Measurements from ENCODE around the gene ACACB. TPM values are rescaled to one million over a fixed set of nuclear protein-coding genes. Genes with fewer than 3 reads are reported as not detected.
"Not testable (repeated sequence)": the region's sequence is repeated elsewhere in the genome, so short reads cannot be mapped to it uniquely, and the experiment has no call there.

The ACACB gene
- total RNA-seq, 1 donor from 2014 or later, result 0.59 TPM

GRCh38 chr12:109139360-109139759, 23.0 kb downstream of the ACACB start:
- DNase-seq (ENCODE audit: low read depth, low spot score), result no peak

DNA sequence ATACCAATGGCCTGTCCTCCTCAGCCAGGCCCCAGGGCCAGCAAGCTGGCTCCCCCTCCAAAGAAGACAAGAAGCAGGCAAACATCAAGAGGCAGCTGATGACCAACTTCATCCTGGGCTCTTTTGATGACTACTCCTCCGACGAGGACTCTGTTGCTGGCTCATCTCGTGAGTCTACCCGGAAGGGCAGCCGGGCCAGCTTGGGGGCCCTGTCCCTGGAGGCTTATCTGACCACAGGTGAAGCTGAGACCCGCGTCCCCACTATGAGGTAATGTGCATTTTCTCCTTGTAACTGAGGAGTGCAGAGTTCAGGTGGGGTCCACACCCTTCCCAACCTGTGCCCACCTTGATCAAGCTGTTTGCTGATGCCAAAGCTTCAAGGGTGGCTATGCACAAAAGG, 23.4 kb downstream of the ACACB start:
- no peak for DNase-seq (ENCODE audit: low read depth, low spot score)

DNA sequence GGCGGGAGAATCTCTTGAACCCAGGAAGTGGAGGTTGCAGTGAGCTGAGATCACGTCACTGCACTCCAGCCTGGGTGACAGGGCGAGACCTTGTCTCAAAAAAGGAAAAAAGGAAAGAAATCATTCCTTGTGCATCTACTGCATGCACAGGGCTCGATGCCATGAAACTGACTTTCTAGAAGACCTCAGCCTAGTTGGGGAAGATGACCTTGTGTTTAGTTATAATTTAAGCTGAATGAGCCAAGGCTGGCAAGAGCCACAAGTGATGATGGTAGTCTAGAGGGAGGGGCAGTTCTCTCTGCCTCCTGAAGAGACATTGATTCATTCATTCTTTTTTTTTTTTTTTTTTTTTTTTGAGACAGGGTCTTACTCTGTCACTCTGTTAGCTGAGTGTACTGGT, 24.2 kb downstream of the ACACB start:
- DNase-seq (ENCODE audit: low read depth, low spot score), result no peak

GRCh38 chr12:109144224-109144623, 27.8 kb downstream of the ACACB start:
- no peak for DNase-seq (ENCODE audit: low read depth, low spot score)

DNA sequence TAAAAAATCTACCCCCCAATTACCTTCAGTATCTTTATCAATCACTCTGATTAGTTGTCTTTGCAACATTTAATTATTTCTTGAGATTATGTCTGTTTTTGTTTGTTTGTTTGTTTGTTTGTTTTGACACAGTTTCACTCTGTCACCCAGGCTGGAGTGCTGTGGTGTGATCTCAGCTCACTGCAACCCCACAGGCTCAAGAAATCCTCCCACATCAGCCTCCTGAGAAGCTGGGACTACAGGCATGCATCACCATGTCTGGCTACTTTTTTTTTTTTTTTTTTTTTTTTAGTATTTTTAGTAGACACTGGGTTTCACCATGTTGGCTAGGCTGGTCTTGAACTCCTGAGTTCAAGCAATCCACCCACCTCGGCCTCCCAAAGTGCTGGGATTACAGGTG, 30.7 kb downstream of the ACACB start:
- DNase-seq (ENCODE audit: low read depth, low spot score), result not testable (repeated sequence)

GRCh38 chr12:109147954-109148353, 31.6 kb downstream of the ACACB start:
- DNase-seq (ENCODE audit: low read depth, low spot score), result no peak

DNA sequence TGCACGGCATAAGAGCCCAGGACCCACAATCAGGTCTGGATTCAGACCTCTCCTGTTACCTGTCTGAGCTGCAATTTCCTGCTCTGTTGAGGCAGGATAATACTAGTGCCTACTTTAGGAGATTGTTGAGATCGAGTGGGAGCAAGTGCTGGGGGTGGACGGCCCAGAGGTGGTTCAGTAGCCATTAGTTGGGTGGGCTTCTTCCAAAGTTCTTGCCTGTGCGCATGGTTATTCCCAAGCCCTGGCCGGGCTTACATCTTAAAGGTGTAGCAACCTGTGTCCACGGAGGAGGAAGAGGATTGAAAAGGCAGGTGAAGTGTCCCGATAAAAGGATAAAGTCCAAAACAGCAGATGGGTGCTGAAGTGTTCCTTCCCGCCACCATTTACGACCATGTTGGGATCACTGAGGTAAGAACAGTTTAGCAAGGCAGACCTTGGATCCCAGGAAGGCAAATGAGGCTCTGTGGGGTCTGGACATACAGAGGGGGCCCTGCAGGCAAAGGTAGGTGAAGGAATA, 33.8 kb downstream of the ACACB start:
- no peak for DNase-seq (ENCODE audit: low read depth, low spot score)

GRCh38 chr12:109151457-109151856, 35.1 kb downstream of the ACACB start:
- DNase-seq (ENCODE audit: low read depth, low spot score), result no peak

DNA sequence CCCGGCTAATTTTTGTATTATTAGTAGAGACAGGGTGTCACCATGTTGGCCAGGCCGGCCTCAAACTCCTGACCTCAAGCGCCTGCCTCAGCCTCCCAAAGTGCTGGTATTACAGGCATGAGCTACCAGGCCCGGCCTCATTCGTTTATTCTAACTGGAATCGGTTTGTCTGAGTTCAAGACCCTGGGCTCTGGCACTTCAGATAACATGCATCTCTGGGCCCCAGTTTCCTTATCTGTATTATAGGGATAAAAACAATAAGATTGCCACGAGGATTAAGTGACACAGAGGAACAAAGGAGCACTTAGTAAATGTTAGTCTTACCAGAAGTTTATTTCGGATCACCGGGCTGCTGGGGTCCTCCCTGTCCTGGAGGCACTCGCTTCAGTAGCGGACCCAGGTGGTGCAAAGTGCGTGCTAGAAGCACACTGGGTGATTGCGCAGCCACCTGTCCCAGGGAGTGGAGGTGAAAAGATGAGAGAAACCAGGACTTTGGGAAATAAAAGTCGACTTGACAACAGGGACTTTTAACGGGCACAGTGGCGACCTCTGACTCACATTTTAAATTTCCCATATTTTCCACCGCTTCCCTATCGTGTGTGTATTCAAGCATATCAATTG, 37.5 kb downstream of the ACACB start:
- no peak for DNase-seq (ENCODE audit: low read depth, low spot score)

DNA sequence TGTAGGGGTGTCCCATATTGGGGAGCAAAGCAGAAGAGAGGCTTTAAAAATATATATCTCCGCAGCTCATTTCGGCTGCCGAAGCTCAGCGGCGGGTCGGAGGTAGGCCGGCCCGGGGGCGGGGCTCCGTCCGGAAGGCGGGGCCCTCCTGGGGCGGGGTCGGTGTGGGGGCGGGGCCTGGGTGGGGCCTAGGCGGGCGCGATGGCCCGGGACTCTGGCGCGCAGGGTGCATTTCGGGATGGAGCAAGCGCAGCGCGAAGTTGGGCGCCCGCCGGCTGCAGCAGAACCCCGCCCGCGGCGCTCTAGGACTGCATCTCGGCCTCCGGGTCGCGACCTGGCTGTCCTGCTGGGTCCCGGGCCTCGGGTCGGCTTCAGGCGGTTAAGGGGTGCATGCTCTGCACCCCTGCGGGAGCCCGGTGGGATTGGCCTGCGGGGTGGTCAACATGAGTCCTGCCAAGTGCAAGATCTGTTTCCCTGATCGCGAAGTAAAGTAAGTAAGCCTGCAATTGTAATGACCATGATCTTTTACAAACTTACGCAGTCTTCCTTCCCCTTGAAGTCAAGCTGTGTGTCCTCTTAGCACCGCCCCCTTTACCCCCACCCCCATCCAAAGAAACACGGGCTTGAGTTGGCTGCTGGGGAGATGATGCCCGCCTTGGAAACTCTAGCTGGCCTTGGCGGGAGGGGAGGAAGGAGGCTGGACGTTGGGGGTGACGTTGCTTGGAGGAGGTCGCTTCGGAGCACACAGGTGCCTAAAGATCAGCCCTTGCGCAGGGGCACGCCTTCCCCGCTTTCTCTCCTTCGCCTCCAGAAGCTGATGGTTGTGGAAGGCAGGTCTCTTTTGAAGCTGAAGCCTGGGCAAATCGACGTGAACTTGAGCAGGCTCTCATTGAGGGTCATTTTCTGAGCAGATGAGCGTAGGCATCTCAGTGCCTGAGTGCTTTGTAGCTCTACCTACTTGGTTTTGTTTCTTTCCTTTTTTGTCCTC, 38.4 kb downstream of the ACACB start:
- DNase-seq (ENCODE audit: low read depth, low spot score), result no peak

- no peak for DNase-seq (ENCODE audit: low read depth, low spot score)
Measured at GRCh38 chr12:109156036-109156435, 39.6 kb downstream of the ACACB start.

GRCh38 chr12:109156586-109156985, 40.2 kb downstream of the ACACB start:
- DNase-seq (ENCODE audit: low read depth, low spot score), result no peak

DNA sequence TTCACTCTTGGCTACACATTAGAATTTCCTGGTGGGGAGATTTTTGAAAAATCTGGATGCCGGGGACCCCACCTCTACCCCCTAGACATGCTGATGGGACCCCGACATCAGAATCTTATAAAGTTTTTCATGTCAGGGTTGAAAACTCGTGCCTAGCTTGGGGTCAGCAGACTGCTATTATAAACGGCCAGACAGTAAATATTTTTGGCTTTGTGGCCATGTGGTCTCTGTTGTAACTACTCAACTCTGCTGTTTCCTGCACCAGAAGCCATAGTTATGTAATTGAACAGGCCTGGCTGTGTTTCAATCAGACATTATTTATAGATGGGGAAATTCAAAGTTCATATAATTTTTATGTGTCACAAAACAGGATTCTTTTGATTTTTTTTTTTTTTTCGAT, 41.6 kb downstream of the ACACB start:
- DNase-seq (ENCODE audit: low read depth, low spot score), result no peak

GRCh38 chr12:109160433-109160832, 44.0 kb downstream of the ACACB start:
- DNase-seq (ENCODE audit: low read depth, low spot score), result no peak

DNA sequence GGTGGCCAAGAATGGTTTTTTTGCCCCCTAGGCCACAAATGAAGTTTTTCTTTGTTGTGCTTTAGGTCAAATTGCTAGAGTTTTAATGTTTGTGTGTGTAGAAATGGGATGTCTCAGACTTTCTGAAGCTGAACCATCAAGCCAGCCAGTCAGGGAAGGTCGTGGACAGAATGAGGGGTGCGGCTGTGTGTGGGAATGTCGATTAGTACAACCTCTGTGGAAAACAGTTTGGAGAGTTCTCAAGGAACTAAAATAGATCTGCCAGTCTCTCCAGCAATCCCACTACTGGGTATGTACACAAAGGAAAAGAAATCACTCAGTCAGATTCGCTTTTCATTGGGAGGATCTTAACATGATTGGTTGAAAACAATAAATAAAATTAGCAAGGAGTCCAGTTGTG, 44.5 kb downstream of the ACACB start:
- no peak for DNase-seq (ENCODE audit: low read depth, low spot score)

DNA sequence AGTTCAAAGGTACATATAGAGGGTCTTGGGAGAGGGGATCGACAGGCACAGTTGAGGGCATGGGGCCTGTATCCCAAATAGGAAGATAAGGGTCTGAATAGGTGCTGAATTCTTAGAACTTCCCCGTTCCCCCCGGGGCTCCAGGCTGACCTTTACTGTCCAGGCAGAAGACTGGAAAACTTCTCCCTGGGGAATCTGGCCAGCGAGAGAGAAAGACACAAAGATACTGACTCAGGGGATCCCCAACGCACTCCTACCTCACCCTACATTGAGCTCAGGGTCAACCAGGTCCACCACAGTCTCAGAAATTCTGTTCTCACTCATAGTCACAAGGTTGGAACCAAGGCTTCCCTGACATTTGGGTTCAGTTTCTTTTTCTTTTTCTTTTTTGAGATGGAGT, 46.2 kb downstream of the ACACB start:
- DNase-seq (ENCODE audit: low read depth, low spot score), result no peak

- no peak for DNase-seq (ENCODE audit: low read depth, low spot score)
Measured at GRCh38 chr12:109163167-109163566, 46.8 kb downstream of the ACACB start.

- DNase-seq (ENCODE audit: low read depth, low spot score), result no peak
Measured at GRCh38 chr12:109165599-109165998, 49.2 kb downstream of the ACACB start.

DNA sequence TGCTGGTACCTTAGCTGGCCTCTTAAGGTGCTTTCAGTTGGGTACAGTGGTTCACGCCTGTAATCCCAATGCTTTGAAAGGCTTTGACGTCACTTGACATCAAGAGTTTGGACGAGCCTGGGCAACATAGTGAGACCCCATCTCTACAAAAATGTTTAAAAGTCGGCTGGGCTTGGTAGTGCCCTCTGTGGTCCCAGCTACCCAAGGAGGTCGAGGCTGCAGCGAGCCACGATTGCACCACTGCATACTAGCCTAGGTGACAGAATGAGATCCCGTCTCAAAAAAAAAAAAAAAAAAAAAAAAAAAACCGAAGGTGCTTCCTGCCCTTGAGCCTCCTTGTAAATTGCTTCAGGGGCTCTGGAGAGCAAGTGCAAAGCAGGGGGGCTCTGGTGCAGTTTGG, 50.0 kb downstream of the ACACB start:
- no peak for DNase-seq (ENCODE audit: low read depth, low spot score)

DNA sequence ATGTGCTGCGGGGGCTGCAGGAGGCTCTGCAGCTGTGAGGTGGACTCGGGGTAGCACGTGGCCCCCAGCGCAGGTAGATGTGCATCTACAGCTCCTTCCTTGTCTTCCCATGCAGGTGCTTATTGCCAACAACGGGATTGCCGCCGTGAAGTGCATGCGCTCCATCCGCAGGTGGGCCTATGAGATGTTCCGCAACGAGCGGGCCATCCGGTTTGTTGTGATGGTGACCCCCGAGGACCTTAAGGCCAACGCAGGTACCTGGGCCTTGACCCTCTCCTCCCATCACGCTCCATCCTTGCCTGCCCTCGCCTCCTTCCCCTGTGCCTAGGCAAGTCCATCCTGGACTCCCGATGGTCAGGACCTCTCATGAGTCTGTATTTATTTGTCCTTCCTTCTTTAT, 51.4 kb downstream of the ACACB start:
- no peak for DNase-seq (ENCODE audit: low read depth, low spot score)

- DNase-seq (ENCODE audit: low read depth, low spot score), result no peak
Measured at GRCh38 chr12:109169262-109169661, 52.9 kb downstream of the ACACB start.

DNA sequence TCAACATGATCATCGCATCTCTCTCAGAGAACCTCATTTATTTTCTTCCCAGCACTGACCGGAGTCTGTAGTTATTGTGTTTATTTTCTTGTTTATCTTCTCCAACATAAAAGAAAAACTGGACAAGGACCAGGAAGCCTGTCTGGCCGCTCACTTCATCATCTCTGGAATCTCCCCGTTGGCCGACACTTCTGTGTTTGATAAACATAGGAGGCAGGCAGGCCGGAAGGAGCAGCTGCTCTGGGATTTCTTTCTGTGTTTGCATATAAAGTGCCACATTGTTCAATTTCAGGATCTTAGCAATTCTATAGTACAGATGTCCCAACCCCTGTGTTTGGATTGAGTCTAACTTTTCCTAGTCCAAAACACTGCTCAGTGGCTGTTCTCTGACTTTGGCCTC, 53.3 kb downstream of the ACACB start:
- DNase-seq (ENCODE audit: low read depth, low spot score), result no peak

DNA sequence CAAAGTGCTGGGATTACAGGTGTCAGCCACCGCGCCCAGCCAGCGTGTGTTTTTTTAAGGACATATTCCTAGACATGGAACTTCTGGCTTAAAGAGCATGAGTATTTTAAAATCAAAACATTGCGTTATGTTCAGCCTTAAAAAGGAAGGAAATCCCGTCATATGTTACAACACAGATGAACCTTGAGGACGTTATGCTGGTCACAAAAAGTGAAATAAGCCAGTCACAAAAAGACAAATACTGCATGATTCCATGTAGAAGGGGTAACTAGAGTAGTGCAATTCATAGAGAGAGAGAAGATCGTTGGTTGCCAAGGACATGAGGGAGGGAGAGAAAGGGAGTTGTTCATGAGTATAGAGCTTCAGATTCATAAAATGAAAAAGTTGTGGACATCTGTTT, 53.9 kb downstream of the ACACB start:
- no peak for DNase-seq (ENCODE audit: low read depth, low spot score)
